Stimulated activated CD4-positive, alpha-beta T cell treated with anti-CD3 and anti-CD28 coated beads, Interleukin-2, amount 100 ng/mL, for 4 hours (primary cell): ENCODE measurements around the gene EXOC4.

ENCODE experiments used
- DNase-seq: peaks from one replicate; pipeline ENCODE4 v3.0.0-alpha.2; 2020; ENCODE audit warnings: low read depth

Gene EXOC4

DNA sequence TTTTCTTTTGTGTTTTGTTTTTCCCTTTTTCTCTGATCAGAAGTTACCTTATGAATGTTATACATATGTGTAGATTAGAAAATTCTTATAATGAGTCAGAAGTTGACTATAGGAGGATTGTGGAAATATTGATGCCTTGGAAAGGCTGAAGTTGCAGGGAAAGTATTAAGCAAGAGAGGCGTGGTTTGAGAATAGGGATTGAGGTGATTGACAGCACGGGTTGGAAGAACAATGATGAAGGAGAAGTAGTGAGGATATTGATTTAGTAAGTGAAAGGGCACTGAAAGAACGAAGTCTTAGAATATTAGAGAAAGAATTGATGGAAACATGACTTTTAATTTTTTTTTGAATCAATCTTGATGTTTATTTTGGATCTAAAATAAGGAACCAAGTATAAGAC lies 176.0 kb downstream of the EXOC4 start:
- no peak for DNase-seq

- DNase-seq: no peak
These were observed 176.5 kb downstream of the EXOC4 start for GRCh38 chr7:133429371-133429770.

DNA sequence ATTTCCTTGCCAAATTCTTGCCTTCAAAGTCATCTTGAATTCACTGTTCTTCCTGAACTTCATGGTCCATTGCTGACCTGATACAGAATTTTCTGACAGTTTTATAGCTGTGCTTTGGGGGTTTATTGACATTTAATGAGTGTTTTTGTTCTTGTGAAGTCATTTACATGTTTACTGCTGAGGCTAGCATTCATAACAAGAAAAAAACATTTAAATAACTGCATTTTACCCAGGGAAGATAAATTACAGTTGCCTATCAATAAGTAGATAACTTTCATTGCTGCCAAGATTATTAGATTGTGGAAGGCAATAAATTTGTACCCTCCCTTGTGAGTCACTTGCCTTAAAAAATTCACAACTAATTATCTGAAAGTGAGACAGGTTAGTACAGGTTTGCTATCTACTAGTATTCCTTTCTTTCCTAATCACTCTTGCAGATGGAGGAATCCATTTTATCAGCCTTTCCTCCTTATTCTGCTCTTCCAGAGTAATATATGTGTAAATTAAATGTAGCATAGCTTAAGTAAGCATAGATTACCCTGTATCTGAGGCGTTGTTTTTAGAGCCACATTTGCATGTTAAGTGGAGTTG lies 178.4 kb downstream of the EXOC4 start:
- no peak for DNase-seq

- no peak for DNase-seq
These were observed 180.4 kb downstream of the EXOC4 start for GRCh38 chr7:133433165-133433812.

GRCh38 chr7:133434246-133434865 lies 181.5 kb downstream of the EXOC4 start:
- no peak for DNase-seq

- DNase-seq: no peak
These were observed 183.1 kb downstream of the EXOC4 start for GRCh38 chr7:133436014-133436428.

DNA sequence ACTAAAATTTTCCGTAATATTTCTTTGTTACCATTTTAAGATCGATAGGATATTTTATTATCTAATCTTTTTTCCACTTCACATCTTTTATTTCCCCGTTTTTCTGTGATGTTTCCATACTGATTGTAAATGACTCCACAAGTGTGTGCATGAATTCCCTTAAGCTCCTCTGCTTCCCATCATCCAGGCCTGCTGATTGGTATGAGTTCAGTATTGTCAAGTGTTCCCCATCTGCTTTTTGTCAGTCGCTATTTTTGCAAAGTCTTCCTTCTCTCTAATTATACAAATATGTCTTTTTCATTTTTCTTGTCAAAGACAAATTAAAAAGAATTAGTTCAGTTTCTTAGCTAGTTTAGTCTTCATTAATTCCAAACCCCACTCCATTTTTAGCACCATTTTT lies 184.7 kb downstream of the EXOC4 start:
- no peak for DNase-seq

- DNase-seq: no peak
These were observed 189.9 kb downstream of the EXOC4 start for GRCh38 chr7:133442818-133443217.

- DNase-seq: no peak
These were observed 192.7 kb downstream of the EXOC4 start for GRCh38 chr7:133445617-133446016.

DNA sequence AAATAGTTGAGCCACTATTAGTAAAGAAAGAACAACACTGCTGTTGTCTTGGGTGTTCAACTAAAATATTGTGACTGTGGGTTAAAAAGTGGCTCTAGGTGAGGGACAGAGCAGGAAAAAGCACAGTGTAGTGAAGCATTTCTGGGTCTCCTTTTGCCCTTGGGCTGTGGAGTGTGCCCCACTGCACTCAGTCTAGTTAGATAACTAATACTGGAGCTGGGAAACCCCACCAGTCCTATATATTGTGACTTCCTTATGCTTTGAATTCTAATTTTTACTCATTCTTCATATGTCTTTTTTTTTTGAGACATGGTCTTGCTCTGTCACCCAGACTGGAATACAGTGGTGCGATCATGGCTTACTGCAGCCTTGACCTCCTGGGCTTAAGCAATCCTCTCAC lies 195.1 kb downstream of the EXOC4 start:
- no peak for DNase-seq

- DNase-seq: no peak
These were observed 199.7 kb downstream of the EXOC4 start for GRCh38 chr7:133452577-133452976.

DNA sequence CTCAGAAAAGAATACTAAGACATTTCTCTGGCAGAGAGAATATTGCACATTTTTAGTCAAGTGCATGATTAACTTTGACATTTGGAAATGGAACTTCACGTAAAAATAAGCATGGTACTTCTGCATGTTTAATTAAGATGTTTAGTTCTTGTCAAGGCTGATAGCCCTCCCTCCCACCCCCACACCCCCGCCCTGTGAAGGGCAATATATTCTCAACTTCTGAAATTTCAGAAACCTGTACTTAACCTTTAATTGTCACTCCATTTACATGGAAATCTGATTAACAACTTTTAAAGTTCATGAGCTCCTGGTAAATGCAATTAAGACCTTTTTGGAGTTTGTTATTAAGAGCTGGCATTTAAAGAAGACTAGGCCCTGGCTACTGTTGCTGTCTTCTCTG lies 205.8 kb downstream of the EXOC4 start:
- DNase-seq: no peak

DNA sequence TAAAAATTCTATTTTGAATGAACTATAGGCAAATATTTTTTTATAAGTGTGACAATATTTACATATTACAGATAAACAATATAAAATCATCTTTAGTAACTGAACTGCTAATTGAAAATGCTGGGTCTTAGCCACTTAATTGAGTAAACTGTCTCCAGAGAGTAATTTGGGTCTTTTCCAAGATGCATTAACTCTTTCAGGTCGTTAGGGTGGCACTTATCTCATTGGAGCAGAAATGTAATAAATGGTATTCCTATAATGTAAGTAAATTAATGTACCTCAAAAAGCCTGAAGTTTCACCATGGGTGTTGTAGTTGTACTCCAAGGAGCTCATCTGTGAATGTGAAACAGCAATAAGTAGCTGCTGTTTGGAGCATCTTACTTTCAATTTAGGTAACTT lies 208.5 kb downstream of the EXOC4 start:
- DNase-seq: no peak

- no peak for DNase-seq
These were observed 222.8 kb downstream of the EXOC4 start for GRCh38 chr7:133475655-133476054.

DNA sequence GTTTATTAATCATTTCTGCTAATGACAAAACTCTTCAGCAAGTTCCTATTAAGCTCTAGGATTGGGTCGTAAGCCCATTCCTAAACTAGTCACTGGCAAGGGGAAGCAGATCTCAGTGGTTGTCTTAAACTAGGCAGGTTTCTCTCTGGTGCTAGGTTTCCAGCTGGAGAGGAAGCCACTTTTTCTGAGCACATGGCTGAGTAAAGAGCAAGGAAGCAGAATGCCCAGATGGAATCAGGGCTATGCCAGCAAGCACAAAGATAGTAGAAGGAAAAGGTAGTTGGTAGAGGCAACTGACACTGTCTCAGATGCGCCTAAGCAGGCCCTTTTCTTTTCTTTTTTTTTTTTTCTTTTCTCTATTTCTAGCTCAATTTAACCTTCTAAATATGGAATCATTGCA lies 224.9 kb downstream of the EXOC4 start:
- DNase-seq: no peak

GRCh38 chr7:133478591-133479135 lies 225.8 kb downstream of the EXOC4 start:
- DNase-seq: no peak

DNA sequence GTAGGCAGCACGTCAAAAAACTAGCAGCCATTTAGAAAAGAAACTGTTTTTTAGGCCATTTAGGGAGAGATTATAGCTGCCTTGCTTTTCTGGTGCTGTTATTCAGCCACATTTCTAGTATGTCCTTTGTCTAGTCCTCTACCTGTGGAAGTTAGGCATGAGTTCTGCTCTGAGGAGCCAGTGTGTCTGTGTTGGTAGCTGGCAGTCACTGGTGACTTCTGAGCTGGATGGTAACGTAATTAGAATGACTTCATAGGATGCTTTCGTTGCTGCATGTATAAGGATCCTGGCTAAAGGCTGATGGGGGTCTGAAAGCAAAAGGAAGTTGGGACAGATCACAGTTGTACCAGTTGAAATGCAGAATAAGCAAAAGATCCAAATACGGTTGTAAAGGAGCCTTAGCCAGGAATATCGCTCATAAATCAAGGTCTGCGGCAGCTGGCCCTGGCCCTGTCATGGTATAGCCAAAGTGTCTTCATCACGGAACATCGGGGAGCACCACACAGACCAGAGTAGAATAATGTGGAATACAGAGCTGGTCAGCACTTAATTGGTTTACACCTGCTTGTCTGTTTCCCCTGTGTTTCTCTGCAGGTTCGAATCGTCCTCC lies 226.7 kb downstream of the EXOC4 start:
- DNase-seq: no peak

DNA sequence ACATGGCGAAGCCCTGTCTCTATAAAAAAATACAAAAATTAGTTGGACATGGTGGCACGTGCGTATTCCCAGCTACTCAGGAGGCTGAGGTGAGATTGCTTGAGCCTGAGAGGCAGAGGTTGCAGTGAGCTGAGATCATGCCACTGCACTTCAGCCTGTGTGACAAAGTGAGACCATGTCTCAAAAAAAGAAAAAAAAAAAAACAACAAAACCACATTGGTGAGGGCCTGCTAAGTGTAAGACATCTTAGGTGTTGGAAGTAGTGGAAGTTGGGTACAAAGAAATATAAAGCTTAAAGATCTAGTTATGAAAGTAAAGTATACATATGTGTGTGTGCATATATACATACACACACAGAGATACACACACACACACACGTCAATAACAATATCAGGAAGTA lies 228.0 kb downstream of the EXOC4 start:
- no peak for DNase-seq

- DNase-seq: no peak
These were observed 228.8 kb downstream of the EXOC4 start for GRCh38 chr7:133481676-133482075.

DNA sequence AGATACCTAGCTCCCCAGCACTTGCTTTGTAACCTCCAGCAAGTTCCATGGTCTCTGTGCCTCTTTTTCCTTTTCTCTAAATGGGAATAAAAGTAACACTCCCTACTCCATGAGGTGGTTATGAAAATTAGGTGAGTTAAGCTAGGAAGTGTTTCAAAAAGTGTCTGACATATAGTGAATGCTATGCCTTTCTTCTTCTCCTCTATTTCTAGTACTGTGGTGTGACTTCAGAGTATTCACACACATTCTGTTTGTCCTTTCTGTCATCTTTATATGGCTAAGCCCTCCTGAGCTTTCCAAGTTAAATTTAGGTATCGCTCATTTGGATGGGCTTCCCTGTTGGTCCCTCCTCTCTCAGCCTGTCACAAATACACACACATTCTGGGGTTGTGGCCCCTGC lies 229.7 kb downstream of the EXOC4 start:
- no peak for DNase-seq

DNA sequence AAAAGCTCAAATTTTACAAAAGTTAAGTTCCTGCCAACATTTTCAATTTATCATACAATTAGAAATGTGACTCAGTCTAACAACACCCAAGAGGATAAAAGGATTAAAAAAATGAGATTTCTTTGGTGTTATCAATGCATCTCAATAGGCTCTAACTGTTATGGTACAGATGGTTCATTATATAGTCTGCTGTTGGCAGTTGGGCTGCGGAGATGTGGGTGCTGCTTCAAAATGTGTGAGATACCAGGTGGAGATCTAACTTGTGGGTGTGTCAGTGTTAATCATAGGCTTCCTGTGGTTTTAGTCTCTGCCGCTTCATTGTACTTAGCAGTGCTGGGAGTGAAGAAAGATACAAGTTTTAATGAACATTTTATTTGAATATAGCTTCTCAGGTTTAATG lies 231.2 kb downstream of the EXOC4 start:
- peak; percentile 18 for DNase-seq

- no peak for DNase-seq
These were observed 237.0 kb downstream of the EXOC4 start for GRCh38 chr7:133489906-133490305.

GRCh38 chr7:133491201-133491691 lies 238.4 kb downstream of the EXOC4 start:
- DNase-seq: no peak
